CD4-positive, alpha-beta T cell treated with Interleukin-2 at 100 ng/mL for 4 hours (primary cell): ENCODE measurements around the gene GPR149.

Experiments used
- DNase-seq: peaks from one replicate; pipeline ENCODE4 v3.0.0-alpha.2; 2020; ENCODE audit warnings: low spot score

Gene GPR149

DNA sequence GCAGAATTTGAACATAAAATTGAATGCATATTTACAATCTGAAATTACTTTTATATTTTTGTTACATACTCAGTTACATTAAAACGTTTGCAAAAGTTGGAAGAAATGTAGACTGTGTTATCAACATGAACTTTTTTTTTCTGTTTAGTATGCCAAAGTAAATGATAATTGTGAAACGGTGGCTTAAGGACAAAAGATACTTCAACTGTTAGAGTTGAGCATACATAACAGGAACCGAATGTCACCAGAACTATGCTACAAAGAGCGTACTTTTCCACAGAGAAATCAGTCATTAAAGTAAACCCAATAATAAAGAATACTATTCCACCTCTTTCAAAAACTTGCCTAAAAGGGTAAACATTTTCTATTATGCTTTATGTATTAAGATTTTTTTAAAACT, 91.4 kb downstream of the GPR149 start:
- no peak for DNase-seq

DNA sequence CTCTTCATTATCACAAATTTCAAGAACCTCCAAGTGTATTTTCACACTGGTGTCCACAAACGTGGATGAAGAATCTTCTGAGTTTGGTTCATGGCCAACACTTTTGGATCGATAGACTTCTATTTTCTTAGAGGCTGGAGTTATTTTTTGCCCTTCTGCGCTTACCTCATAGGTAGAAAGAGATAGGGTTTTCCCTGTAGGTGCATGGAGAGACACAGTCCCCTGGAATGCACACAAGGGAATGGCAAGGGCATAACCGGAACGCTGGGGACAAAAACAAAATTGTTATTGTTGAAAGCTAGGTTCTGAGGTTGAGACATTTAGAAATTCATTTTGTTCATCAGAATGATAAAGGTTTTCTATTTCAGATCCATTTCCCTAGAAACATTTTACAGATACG, 92.0 kb downstream of the GPR149 start:
- no peak for DNase-seq

DNA sequence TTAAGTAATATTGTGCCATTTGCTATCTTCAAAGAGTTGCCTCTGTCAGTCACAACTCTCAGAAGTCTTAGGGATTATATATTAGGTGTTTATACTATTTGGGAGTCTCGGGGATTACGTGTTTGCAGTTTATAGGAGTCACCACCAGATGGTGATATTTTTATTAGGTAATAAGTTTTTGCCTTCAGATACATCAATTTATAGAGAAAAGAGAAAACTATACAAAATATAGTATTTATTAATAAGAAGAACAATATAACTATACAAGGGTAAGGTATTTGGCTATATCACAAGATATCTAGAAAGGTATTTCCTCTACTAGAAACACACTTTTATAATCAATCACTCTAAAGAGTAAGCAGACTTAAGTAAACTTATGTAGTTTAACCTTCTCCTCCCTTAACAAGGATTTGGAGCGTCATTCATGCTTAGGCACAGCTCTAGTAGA, 95.0 kb downstream of the GPR149 start:
- peak; percentile 44 for DNase-seq

DNA sequence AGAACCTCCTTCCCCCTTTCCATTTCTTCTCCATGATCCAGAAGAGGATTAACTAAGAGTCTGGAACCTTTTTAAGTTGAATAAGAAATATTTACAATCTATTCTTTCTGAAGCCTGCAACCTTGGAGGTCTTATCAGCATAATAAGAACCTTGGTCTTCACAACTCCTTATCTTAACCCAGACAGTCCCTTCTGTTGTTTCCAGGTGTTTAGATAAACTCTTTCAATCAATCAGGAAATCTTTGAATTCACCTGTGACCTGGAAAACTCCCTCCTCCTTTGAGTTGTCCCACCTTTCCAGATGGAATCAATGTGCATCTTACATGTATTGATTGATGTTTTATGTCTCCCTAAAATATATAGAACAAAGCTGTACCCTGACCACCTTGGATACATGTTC, 102.1 kb downstream of the GPR149 start:
- DNase-seq = no peak

DNA sequence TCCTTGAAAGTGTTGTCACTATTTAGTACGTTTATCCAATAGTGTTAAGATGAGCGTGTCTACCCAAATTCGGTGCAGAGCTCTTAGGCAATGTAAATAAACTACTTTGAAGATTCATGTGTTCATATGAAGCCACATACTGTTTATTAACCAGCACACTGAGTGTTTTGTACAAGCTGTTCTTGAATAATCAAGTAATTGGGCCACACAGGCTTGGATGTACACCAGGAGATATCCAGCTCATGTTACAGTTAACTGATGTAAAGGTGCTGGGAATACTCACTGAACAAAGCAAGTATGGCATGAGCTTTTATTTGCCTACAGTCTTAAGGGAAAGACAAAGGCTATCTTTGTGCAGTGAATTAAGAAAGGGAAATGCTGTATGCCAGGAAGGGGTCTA, 105.1 kb downstream of the GPR149 start:
- no peak for DNase-seq

DNA sequence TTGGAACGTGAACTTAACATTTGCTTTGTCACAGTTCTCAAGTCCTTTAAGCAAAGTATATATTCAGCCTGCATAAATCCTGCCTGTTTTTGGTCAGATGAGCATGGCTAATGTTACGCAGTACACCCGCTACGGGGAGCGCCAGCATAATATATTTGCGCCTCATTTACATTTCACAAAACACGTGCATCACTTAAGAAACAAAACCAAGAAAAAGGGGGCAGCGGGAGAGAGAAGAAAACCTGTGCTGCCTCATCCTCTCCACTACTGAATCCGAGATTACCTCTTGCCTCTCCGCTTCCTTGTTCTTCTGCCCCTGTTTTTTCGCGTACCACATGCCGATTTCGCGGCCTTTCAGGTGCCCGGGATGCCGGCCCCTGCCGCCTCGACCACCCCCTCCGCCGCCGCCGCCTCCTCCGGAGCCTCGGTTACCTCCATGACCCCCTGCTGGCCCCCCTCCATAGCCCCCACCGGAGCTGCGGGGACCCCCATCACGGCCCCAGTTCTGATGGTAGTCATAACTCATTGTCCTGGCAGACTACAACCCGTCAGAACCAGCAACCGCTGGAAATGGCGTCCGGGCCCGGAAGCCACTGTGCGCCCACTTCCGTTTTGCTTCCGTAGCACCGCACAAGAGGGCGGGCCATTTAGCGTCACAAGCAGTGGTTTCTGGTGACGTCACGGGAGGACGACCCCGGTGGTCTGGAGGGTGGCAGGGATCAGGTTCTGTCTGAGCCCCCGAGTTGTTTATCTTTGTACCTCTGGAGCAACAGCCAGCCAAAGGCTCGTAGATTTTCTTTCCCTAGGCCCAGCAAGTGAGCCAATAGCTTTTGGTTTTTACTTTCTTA, 105.9 kb downstream of the GPR149 start, which contains the start of gene DHX36:
Gene DHX36 (minus strand): TSS at position 597 of the 848 bp plus-strand sequence. CDS start 71 bp downstream, at position 526.
- peak; percentile 87 for DNase-seq

DNA sequence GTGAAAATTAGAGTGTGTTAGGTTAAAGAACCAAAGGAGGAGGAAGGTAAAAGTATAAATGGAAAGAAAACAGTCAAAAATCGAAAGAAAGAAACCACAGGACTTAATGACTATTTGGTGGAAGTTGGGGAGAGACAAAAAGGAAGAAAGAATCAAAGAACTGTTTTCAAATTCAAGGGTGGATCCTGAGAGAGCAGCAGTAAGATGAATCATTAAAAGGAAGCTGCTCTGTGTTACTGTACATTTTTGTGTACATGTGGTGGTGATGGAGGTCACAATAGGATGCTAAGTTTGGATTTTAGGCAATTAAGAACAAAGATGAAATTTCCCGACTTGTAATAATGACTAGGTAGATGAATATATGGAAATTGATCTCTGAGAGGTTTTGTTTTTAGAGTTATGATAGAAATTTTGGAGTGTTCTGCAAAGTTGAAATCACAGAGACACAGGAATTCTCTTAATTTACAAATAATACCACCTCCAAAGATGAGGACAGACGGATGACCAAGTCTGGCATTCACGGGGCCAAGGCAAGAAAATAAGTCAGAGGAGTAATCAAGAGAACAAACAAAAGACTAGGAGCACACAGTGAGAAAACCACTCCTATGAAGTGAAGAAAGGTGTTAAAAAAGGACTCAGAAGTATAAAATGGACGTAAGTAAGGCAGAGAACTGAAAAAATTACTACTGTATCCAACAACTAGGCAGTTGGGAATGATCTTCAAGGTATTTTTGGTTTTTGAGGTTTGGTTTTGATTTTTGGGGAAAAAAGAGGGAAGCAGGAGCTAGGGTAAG, 112.8 kb downstream of the GPR149 start:
- peak; percentile 6 for DNase-seq

DNA sequence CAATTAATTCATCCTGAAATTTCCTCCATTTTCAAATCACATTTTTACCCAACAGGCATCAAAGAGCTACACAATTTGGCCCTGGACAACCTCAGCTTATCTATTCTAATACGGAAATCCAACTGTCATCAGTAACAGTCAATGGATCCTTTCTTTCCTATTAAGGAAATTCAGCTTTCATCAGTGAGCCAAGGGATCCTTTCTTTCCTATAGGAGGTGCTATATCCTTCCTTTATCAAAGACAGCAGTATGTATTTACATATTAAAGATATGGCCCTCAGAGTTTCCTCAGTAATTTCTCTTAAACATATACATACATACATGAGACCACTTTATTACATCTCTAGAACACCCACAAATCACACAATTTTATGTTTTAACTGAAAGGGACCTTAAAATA, 115.8 kb downstream of the GPR149 start:
- no peak for DNase-seq

DNA sequence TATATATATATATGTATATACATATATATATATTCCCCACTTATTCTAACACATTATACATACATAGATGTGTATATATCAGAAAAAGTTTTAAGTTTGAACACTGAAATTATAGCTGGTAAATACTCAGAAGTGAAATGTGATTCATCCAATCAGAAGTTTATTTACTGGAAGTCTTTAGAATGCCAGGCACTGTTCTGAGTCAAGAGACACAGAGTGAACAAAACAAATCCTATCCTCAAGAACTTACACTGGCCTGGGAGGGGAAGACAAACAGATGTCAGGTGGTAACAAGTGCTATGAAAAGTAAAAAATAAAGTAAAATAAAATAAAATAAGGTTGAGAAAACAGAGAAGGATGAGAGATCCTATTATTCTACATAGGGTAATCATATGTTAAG, 119.2 kb downstream of the GPR149 start:
- DNase-seq = no peak

DNA sequence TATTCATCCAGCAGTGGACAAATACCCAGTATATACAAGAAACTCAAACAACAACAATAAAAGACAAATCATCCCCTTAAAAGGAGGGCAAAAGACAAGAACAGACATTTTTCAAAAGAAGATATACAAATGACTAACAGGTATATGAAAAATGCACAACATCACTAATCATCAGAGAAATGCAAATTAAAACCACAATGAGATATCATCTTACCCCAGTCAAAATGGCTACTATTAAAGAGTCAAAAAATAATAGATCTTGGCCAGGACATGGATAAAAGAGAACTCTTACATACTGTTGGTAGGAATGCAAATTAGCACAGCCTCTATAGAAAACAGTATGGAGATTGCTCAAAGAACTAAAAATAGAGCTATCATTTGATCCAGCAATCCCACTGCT, 122.6 kb downstream of the GPR149 start:
- no peak for DNase-seq

DNA sequence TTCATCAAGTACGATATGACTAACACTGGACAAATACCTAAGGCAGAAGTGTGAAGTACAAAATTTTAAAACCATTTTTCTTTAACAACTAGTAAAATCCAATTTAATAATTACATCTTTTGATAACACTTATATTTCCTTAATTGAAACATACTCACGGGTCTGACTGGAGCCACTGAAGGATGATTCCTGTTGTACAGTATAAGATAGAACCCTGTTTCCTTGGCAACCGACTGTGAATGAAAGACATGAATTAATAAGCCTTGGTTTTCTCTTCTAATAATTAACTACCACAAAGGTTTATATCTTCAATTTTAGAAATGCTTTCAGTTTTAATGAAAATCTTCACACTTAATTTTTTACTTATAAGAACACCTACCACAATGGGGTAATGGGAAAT, 125.1 kb downstream of the GPR149 start:
- no peak for DNase-seq

DNA sequence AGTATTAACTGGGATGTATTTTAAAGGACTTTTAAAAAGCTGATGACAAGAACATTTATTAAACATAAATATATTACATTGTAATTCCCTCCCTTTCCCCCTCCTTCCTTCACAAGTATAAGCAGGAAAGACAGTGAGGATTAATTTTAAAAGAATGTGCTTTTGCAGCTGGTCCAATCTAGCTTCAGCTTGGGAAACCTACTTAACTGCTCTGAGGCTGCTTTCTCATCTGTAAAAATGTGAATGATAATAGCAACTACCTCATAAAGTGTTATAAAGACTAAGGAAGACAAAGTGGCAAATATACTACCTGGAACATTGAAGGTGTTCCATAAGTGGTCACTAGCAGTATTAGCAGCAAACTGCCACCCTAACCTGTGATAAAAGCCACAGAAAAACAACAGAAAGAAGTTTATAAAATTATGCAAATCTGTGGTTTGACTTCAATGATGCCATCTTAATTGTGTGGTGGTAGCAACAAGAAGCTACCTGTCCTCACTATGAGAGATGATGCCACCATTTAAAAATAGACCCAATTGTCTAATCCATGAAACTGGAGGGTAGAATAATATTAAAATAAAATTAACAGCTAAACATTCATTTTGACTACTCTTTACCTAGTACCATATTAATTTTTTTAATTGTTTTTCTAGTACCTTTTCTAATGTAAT, 125.7 kb downstream of the GPR149 start:
- no peak for DNase-seq

DNA sequence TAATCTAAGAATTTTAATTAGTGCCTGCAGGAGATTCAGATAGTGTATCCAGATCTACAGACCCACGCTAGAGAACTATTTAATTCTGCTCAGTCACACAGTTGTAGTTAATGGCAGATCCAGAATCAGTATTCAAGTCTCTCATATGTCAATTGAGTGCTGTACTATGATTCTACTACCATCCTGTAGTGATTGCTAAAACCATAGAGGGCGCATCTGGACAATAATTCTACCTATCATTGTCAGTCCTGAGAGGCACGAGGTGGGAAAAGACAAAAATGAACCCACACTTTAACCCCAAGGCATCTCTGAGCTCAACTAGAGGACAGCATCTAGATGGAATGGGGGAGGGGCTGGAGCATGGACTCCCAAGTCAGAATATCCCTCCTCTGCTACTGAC, 128.4 kb downstream of the GPR149 start:
- DNase-seq = no peak

DNA sequence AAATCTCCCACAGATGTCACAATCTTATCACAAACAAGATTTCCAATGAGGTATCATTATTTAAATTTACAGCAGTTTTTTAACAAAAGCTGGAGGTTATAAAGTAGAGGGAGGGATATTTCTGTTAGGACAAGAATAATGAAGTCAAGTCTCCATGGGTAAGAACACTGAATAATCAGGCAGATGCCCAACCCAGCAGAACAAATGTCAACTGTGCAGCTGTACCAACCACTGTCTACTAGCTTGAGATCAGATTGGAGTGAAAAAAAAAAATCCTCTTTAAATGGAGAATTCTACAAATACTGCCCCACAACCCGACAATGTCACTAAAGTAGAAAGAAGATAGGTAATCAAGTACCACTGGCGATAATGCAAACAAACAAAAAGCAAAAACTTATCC, 136.0 kb downstream of the GPR149 start:
- no peak for DNase-seq

DNA sequence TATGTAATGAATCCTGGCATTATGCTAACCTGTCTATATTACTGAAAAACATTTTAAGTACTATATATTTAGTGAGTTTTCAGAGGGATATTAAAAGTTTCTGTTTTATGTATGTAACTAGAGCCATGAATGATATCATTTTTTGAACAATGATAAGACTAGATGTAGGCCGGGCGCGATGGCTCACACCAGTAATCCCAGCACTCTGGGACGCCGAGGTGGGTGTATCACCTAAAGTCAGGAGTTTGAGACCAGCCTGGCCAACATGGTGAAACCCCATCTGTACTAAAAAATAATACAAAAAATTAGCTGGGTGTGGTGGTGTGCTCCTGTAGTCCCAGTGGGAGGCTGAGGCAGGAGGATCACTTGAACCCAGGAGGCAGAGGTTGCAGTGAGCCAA, 139.8 kb downstream of the GPR149 start:
- no peak for DNase-seq
